Measurements from ENCODE around the gene C18orf32.

DNA sequence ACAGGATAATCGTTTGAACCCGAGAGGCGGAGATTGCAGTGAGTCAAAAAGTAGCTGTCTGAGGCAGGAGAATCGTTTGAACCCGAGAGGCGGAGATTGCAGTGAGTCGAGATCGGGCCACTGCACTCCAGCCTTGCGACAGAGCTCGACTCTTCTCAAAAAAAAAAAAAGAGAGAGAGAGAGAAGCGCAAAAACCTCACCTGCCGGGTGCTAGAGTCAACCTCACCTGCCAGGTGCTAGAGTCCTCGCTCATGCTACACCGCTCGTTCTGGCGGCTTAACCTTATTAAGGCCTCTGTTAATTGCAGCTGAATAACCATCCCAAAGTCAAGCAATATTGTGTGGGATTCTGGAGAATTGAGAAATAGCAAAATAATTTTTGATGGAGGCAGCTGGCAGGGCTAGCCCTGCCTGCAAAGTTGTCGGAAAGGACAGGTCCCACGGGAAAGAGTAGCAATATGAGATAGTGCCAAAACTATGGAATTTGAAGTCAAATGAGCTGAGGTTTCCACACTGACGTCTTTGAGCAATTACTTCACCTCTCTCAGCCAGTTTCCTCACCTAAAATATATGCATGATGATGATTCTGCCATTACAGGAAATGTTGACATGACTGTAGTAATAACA lies 25.9 kb downstream of the C18orf32 start:
- TF ChIP-seq, protein P1, sequence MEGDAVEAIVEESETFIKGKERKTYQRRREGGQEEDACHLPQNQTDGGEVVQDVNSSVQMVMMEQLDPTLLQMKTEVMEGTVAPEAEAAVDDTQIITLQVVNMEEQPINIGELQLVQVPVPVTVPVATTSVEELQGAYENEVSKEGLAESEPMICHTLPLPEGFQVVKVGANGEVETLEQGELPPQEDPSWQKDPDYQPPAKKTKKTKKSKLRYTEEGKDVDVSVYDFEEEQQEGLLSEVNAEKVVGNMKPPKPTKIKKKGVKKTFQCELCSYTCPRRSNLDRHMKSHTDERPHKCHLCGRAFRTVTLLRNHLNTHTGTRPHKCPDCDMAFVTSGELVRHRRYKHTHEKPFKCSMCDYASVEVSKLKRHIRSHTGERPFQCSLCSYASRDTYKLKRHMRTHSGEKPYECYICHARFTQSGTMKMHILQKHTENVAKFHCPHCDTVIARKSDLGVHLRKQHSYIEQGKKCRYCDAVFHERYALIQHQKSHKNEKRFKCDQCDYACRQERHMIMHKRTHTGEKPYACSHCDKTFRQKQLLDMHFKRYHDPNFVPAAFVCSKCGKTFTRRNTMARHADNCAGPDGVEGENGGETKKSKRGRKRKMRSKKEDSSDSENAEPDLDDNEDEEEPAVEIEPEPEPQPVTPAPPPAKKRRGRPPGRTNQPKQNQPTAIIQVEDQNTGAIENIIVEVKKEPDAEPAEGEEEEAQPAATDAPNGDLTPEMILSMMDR (IDR thresholded peaks at IDR 0.05; ENCODE audit: low read depth, low read length, poor library complexity, severe bottlenecking): no peak
- TF ChIP-seq EZH2phosphoT487 (IDR thresholded peaks at IDR 0.05; ENCODE audit: borderline replicate concordance, low read length): no peak

Measured in DOHH2 (cell line).